Left lung (tissue), 10 donors: ENCODE measurements around the gene ACTR1A. TPM values are rescaled to one million over a fixed set of nuclear protein-coding genes. Genes with fewer than 3 reads are reported as not detected.
A peak's percentile ranks its signal among the peaks of the same experiment; 100 is the strongest.

Experiments used
- ATAC-seq: fragments of 200-7000 bp; cut with Tn5 transposase; one replicate; pipeline ENCODE4 v1.9.1; 2020; ENCODE audit warnings: moderate library complexity
- DNase-seq, 4 donors: peaks; one replicate each; pipeline ENCODE4 v3.0.0-alpha.2; 2013 to 2020
- H3K27ac ChIP-seq, 2 donors: fragments of 200-600 bp; sonication (generic) in 1 of 2; one replicate each; pipeline versions ENCODE4 v1.5.0 to v1.8.0; 2020 to 2021
- H3K27me3 ChIP-seq, 2 donors: fragments of 200-600 bp; sonication (generic) in 1 of 2; one replicate each; pipeline versions ENCODE4 v1.5.0 to v1.8.0; 2020 to 2021
- H3K36me3 ChIP-seq, 2 donors: fragments of 200-600 bp; sonication (generic) in 1 of 2; one replicate each; pipeline versions ENCODE4 v1.5.0 to v1.8.0; 2020 to 2021
- H3K4me1 ChIP-seq, 2 donors: fragments of 200-600 bp; one replicate each; pipeline ENCODE4 v1.8.0; 2021
- H3K4me3 ChIP-seq, 2 donors: fragments of 200-600 bp; sonication (generic) in 1 of 2; one replicate each; pipeline versions ENCODE4 v1.5.0 to v1.8.0; 2020 to 2021; ENCODE audit warnings: mild to moderate bottlenecking in 1 of 2
- H3K9me3 ChIP-seq, 2 donors: fragments of 200-600 bp; sonication (generic) in 1 of 2; one replicate each; pipeline versions ENCODE4 v1.5.0 to v1.8.0; 2020 to 2021
- CTCF ChIP-seq, 2 donors: fragments of 200-600 bp; sonication (generic) in 1 of 2; IDR thresholded peaks; one replicate each; pipeline versions ENCODE4 v1.5.0 to v1.8.0; 2021; ENCODE audit warnings: antibody characterized with exemption in 2 of 2
- intact Hi-C, 2 donors: fragments of 100-400 bp; cut with DNase I; formaldehyde crosslinking; loops; one replicate each; pipeline versions ENCODE4 v1.11.2 to v1.14.2; 2022
- polyA plus RNA-seq, 6 donors: library from polyadenylated mRNA; unstranded; fragments of 120-200 nt; gene quantifications; one replicate each; pipeline ENCODE4 v1.2.1, GENCODE V29; 2013; ENCODE audit not compliant: insufficient read length in 6 of 6
- total RNA-seq, 2 donors: library from RNA; stranded (reverse); fragmentation: NEBNext Ultra II Directional; extraction: Animal tissue kit (Norgen Biotek cat#: 25700); gene quantifications; one replicate each; pipeline ENCODE4 v1.2.1, GENCODE V29; 2021
- donor health status: DM: no; HTN: yes; CAD: no.
- donor health status: DM: no; HTN: no; CAD: no.

The ACTR1A gene
- total and polyA plus RNA-seq, 8 donors: 78.4 to 122 (median 85.9) TPM

- ATAC-seq: no peak
- H3K36me3 ChIP-seq: peaks cover 0 to 18% of the 10 kb centered on the region in 2 donors
- peaks cover 10 to 30% of the 10 kb centered on the region in 2 donors for H3K4me1 ChIP-seq
- intact Hi-C loops: no loop called here
- H3K9me3 ChIP-seq: no peaks in the 10 kb centered on the region
- H3K27me3 ChIP-seq: no peaks in the 10 kb centered on the region
- DNase-seq: no peak
- H3K27ac ChIP-seq: no peak overlapping the region
- H3K4me3 ChIP-seq: no peak overlapping the region
- no peak for TF ChIP-seq CTCF (IDR thresholded peaks at IDR 0.05)
These were observed 44.3 kb upstream of the ACTR1A start for GRCh38 chr10:102546606-102547320.

DNA sequence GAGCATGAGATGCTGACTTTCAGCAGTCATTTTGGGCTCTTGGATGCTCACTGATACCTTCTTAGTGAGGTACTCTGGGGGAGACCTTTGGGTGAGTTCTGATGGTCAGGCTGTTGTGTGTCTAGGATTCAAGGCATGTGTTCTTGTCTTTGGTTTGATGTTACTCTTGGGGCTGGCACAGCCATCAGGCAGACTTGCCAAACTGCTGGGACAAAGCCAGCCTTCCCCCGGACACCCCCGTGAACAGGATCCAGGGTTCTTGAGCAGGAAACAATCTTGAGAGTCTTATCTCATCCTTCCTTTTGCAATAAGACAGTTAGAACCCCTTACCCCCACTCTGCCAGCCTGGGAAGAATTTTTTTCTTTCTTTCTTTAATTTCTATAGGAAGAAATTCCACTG is 43.5 kb upstream of the ACTR1A start:
- no peak for TF ChIP-seq CTCF (IDR thresholded peaks at IDR 0.05)

DNA sequence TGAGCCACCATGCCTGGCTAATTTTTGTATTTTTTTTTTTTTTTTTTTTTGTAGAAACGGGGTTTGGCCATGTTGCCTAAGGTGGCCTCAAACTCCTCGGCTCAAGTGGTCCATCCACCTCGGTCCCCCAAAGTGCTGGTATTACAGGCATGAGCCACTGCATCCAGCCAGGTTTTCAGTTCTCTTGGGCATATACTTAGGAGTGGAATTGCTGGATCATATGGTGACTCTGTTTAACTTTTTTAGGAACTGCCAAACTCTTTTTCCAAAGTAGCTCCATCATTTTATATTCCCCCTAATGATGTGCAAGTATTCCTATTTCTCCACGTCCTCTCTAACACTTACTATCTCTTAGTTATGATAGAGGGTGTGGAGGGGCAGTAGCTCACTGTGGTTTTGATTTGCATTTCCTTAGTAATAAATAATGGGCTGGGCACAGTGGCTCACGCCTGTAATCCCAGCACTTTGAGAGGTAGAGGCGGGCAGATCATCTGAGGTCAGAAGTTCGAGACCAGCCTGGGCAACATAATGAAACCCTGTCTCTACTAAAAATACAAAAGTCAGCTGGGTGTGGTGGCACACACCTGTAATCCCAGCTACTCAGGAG is 42.9 kb upstream of the ACTR1A start:
- Histone ChIP-seq H3K4me3 (no peak overlapping the region), H3K27ac (no peak overlapping the region), H3K4me1 (peaks cover 10 to 30% of the 10 kb centered on the region in 2 donors), H3K27me3 (no peaks in the 10 kb centered on the region), H3K9me3 (no peaks in the 10 kb centered on the region), H3K36me3 (peaks cover 0 to 6% of the 10 kb centered on the region in 2 donors)
- TF ChIP-seq CTCF (IDR thresholded peaks at IDR 0.05): no peak
- DNase-seq (no peak), ATAC-seq (no peak)
- intact Hi-C loops: no loop called here

More for the DNA sequence above, 43.5 kb upstream of the ACTR1A start:
- Histone ChIP-seq H3K9me3 (no peaks in the 10 kb centered on the region), H3K4me3 (no peak overlapping the region), H3K4me1 (peaks cover 10 to 30% of the 10 kb centered on the region in 2 donors), H3K27me3 (no peaks in the 10 kb centered on the region), H3K27ac (no peak overlapping the region), H3K36me3 (peaks cover 0 to 12% of the 10 kb centered on the region in 2 donors)
- DNase-seq (no peak), ATAC-seq (no peak)
- intact Hi-C loops: no loop called here

DNA sequence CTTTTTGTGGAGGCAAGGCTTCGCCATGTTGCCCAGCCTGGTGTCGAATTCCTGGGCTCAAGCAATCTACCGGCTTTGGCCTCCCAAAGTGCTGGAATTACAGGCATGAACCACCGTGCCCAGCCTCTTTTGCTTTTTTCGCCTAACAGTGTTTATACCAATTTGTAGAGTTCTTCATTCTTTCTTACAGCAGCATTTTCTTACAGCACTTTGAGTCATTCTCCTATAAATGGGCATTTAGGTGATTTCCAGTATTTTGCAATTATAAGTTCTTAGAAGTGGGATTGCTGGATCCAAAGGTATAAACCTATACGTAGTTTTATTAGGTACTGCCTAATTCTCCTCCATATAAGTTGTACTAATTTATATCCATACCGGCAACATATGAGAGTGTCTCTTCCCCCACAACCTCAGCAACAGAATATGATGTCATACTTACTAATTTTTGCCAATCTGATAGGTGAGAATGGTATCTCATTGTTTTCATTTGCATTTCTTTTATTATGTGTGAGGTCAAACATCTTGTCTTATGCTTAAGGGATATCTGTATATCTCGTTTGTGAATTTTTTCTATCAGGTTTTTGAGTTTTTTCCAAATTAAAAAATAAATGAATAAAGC is 40.4 kb upstream of the ACTR1A start:
- no peaks in the 10 kb centered on the region for H3K9me3 ChIP-seq
- intact Hi-C loops: no loop called here
- H3K4me3 ChIP-seq: no peak overlapping the region
- no peak overlapping the region for H3K27ac ChIP-seq
- DNase-seq: no peak
- TF ChIP-seq CTCF (IDR thresholded peaks at IDR 0.05): no peak
- no peaks in the 10 kb centered on the region for H3K27me3 ChIP-seq
- ATAC-seq: no peak
- no peaks in the 10 kb centered on the region for H3K36me3 ChIP-seq
- H3K4me1 ChIP-seq: peaks cover 10 to 29% of the 10 kb centered on the region in 2 donors

DNA sequence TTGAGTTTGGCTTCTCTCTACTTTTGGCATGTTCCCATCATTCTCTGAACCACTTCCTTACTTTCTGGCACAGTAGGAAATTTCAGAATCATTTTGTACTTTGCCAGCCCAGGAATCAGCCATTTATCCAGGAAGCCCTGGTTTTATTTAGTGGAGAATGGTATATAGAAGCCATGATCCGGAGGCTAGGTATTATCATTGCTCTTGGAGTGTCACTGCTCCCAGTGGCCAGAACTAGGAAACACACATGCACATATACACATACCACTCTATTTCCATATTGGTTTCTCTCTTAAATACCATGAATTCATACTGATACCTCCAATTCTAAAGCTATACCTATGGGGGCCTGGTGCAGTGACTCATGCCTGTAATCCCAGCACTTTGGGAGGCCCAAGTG is 37.5 kb upstream of the ACTR1A start:
- ATAC-seq (peak; percentile 47), DNase-seq (no peak)
- Histone ChIP-seq H3K27me3 (no peaks in the 10 kb centered on the region), H3K36me3 (no peaks in the 10 kb centered on the region), H3K27ac (no peak overlapping the region), H3K4me3 (no peak overlapping the region), H3K4me1 (peaks cover 0 to 10% of the 10 kb centered on the region in 2 donors), H3K9me3 (no peaks in the 10 kb centered on the region)
- intact Hi-C loops: no loop called here
- TF ChIP-seq CTCF (IDR thresholded peaks at IDR 0.05): peak in 1 of 2 donors; percentile 11
